Gastroesophageal sphincter (tissue), 3 donors: ENCODE data around the gene NRF1.

Experiments
- EP300 ChIP-seq: sonication (generic); formaldehyde crosslinking; IDR thresholded peaks from one replicate; pipeline ENCODE4 v1.6.1; 2017; ENCODE audit warnings: antibody characterized with exemption, mild to moderate bottlenecking
- POLR2A ChIP-seq, 2 donors: fragments of 450-650 bp; IDR thresholded peaks; one replicate each; pipeline ENCODE4 v1.6.1; 2017; ENCODE audit warnings: antibody characterized with exemption in 2 of 2, mild to moderate bottlenecking in 2 of 2, moderate library complexity in 1 of 2
- POLR2AphosphoS5 ChIP-seq: sonication (generic); formaldehyde crosslinking; IDR thresholded peaks from one replicate; pipeline ENCODE4 v1.6.1; 2017; ENCODE audit warnings: antibody characterized with exemption
- TF ChIP-seq, protein P1 (sequence below), 4 experiments: fragments of 200-600 bp in 2 of 4; fragments of 450-650 bp in 2 of 4; sonication (generic) in 1 of 4; IDR thresholded peaks; one replicate each; pipeline ENCODE4 v1.5.1; 2017 to 2019; ENCODE audit warnings: antibody characterized with exemption in 4 of 4, mild to moderate bottlenecking in 2 of 4, moderate library complexity in 2 of 4

DNA sequence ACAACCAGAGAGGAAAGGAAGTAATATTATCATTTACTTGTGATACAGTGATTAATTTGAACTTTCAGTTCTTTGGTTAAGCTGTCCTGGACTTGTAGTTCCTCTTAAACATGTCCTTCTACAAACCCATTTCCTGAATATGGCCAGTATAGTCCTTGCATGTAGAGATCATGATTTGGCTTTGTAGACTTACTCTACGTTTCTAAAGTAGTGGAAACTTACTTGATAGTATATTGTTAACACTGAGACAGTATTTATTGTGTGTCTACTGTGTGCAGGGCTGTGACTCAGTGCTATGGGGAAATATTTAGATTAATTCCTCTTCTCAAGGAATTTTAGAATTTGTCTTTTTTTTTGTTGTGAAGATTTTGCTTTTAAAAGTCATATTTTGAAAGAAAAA is 109.5 kb downstream of the NRF1 start:
- TF ChIP-seq, protein P1, sequence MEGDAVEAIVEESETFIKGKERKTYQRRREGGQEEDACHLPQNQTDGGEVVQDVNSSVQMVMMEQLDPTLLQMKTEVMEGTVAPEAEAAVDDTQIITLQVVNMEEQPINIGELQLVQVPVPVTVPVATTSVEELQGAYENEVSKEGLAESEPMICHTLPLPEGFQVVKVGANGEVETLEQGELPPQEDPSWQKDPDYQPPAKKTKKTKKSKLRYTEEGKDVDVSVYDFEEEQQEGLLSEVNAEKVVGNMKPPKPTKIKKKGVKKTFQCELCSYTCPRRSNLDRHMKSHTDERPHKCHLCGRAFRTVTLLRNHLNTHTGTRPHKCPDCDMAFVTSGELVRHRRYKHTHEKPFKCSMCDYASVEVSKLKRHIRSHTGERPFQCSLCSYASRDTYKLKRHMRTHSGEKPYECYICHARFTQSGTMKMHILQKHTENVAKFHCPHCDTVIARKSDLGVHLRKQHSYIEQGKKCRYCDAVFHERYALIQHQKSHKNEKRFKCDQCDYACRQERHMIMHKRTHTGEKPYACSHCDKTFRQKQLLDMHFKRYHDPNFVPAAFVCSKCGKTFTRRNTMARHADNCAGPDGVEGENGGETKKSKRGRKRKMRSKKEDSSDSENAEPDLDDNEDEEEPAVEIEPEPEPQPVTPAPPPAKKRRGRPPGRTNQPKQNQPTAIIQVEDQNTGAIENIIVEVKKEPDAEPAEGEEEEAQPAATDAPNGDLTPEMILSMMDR (IDR thresholded peaks at IDR 0.05), result no peak
- TF ChIP-seq EP300 (no peak), POLR2A (IDR thresholded peaks at IDR 0.05) (no peak), POLR2AphosphoS5 (no peak)
